ACHN (cell line): ENCODE results near the gene ARHGAP26.
"Not testable (repeated sequence)": the region's sequence is repeated elsewhere in the genome, so short reads cannot be mapped to it uniquely, and the experiment has no call there.

Experiments
- DNase-seq: peaks from one replicate; pipeline ENCODE4 v3.0.0-alpha.2; 2015
- in situ Hi-C: cut with HindIII; loops from 2 replicates; pipeline ENCODE4 v1.10.0; 2017; ENCODE audit warnings: low sequenced_read_pairs, low pct_ligation_motif_present, low pct_unique_long_range_greater_than_20kb

ARHGAP26 gene

GRCh38 chr5:142973932-142974331 is 203.8 kb downstream of the ARHGAP26 start:
- in situ Hi-C loops: no loop called here
- DNase-seq: no peak

GRCh38 chr5:142974409-142974808 is 204.2 kb downstream of the ARHGAP26 start:
- no peak for DNase-seq
- in situ Hi-C loops: no loop called here

GRCh38 chr5:142976861-142977260 is 206.7 kb downstream of the ARHGAP26 start:
- in situ Hi-C loops: no loop called here

GRCh38 chr5:142977363-142978051 is 207.3 kb downstream of the ARHGAP26 start:
- peak; percentile 83 for DNase-seq
- in situ Hi-C loops: no loop called here

More at GRCh38 chr5:142976861-142977260, 206.7 kb downstream of the ARHGAP26 start:
- peak; percentile 20 for DNase-seq

- no peak for DNase-seq
- in situ Hi-C loops: no loop called here
These were observed 208.1 kb downstream of the ARHGAP26 start for GRCh38 chr5:142978252-142978651.

- no peak for DNase-seq
- in situ Hi-C loops: no loop called here
These were observed 208.5 kb downstream of the ARHGAP26 start for GRCh38 chr5:142978726-142979125.

GRCh38 chr5:142979636-142980035 is 209.5 kb downstream of the ARHGAP26 start:
- in situ Hi-C loops: no loop called here
- DNase-seq: no peak

GRCh38 chr5:142981475-142981874 is 211.3 kb downstream of the ARHGAP26 start:
- DNase-seq: no peak
- in situ Hi-C loops: no loop called here

GRCh38 chr5:142981886-142982820 is 212.0 kb downstream of the ARHGAP26 start:
- DNase-seq: no peak
- in situ Hi-C loops: no loop called here

- in situ Hi-C loops: no loop called here
- DNase-seq: no peak
These were observed 212.6 kb downstream of the ARHGAP26 start for GRCh38 chr5:142982821-142983200.

- in situ Hi-C loops: no loop called here
- no peak for DNase-seq
These were observed 213.8 kb downstream of the ARHGAP26 start for GRCh38 chr5:142984011-142984410.

GRCh38 chr5:142984525-142984924 is 214.3 kb downstream of the ARHGAP26 start:
- DNase-seq: no peak
- in situ Hi-C loops: no loop called here

- in situ Hi-C loops, DNase-seq: not testable (repeated sequence)
These were observed 219.1 kb downstream of the ARHGAP26 start for GRCh38 chr5:142989270-142989669.

- DNase-seq, in situ Hi-C loops: not testable (repeated sequence)
These were observed 219.9 kb downstream of the ARHGAP26 start for GRCh38 chr5:142990073-142990472.

GRCh38 chr5:142994218-142994617 is 224.0 kb downstream of the ARHGAP26 start:
- DNase-seq: no peak
- in situ Hi-C loops: no loop called here

- in situ Hi-C loops, DNase-seq: not testable (repeated sequence)
These were observed 225.4 kb downstream of the ARHGAP26 start for GRCh38 chr5:142995621-142996020.

GRCh38 chr5:142997591-142997990 is 227.4 kb downstream of the ARHGAP26 start:
- in situ Hi-C loops: no loop called here

GRCh38 chr5:142998316-142999020 is 228.3 kb downstream of the ARHGAP26 start:
- no peak for DNase-seq
- in situ Hi-C loops: no loop called here

More at GRCh38 chr5:142997591-142997990, 227.4 kb downstream of the ARHGAP26 start:
- no peak for DNase-seq

GRCh38 chr5:143000551-143000950 is 230.4 kb downstream of the ARHGAP26 start:
- DNase-seq, in situ Hi-C loops: not testable (repeated sequence)
